Esophagus muscularis mucosa (tissue), 3 donors: Measurements from ENCODE around the gene CRYL1.

Source experiments
- CTCF ChIP-seq, 3 experiments: fragments of 200-600 bp in 2 of 3; fragments of 450-650 bp in 1 of 3; sonication (generic) in 2 of 3; IDR thresholded peaks; one replicate each; pipeline ENCODE4 v1.5.1; 2017 to 2019; ENCODE audit warnings: antibody characterized with exemption in 3 of 3, mild to moderate bottlenecking in 2 of 3, moderate library complexity in 1 of 3
- POLR2A ChIP-seq: fragments of 450-650 bp; IDR thresholded peaks from one replicate; pipeline ENCODE4 v1.6.1; 2017; ENCODE audit warnings: antibody characterized with exemption, moderate library complexity, mild to moderate bottlenecking, low read depth
- POLR2AphosphoS5 ChIP-seq, 2 donors: sonication (generic); formaldehyde crosslinking; IDR thresholded peaks; one replicate each; pipeline ENCODE4 v1.6.1; 2017; ENCODE audit warnings: antibody characterized with exemption in 2 of 2

DNA sequence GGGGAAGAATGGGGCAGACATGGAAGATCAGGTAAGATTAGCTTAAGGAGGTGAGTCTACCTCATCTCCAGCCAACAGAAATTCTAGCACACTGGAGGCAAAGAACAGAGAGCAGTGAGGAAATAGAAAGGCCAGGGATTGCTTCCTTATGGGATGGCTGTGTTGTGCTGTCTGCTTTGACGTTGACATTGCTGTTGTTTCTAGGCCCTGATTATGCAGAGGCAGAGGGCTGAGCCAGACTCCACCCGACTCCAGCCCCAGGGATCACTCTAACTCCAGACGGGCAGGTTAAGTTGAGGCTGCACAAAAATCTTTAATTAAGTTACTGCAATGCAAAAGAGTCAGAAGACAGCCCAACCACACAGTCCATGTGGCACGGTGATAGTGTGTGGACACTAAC, 24.1 kb downstream of the CRYL1 start:
- no peak for TF ChIP-seq POLR2A
- no peak for TF ChIP-seq CTCF (IDR thresholded peaks at IDR 0.05)
- no peak for TF ChIP-seq POLR2AphosphoS5 (IDR thresholded peaks at IDR 0.05)
